ENCODE measurements around the gene QRFP. TPM values are rescaled to one million over a fixed set of nuclear protein-coding genes. Genes with fewer than 3 reads are reported as not detected.

The QRFP gene
- total and polyA plus RNA-seq, 5 donors from 2014 or later, result not detected

DNA sequence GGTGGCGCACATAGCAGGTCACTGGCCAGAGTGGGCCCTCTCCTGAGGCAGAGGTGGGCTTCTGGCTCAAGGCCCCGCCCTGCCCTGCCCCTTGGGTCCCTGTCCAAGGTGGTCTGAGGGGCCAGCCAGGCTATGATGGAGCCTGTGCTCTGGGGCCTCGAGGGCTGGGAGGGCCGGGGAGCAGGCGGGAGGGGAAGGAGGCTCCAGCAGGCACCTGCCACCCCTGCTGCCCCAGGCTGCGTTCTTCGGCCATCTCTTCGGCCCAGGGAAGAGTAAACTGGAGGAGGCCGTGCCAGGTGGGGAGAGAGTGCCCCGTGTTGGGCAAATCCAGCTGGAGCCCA lies 27.8 kb upstream of the QRFP start:
- DNase-seq (no peak), ATAC-seq (ENCODE audit: low read depth in 2 of 2) (no peak)
- Mint-ChIP-seq H3K27ac (no peak overlapping the region), H3K36me3 (no peaks in the 10 kb centered on the region), H3K4me1 (no peaks in the 10 kb centered on the region), H3K4me3 (no peak overlapping the region), H3K9me3 (no peaks in the 10 kb centered on the region), H3K27me3 (no peaks in the 10 kb centered on the region)
- no peaks in the 10 kb centered on the region for H3K4me1 ChIP-seq (ENCODE audit: control insufficient read depth, insufficient read depth, low read length, poor library complexity, severe bottlenecking)
- H3K36me3 ChIP-seq (ENCODE audit: control insufficient read depth, insufficient read depth, low read length), result no peaks in the 10 kb centered on the region
- H3K4me3 ChIP-seq (ENCODE audit: low read depth, low read length), result no peak overlapping the region
- H3K9me3 ChIP-seq (ENCODE audit: control insufficient read depth in 2 of 2, low read length in 2 of 2), result no peaks in the 10 kb centered on the region
- H3K27ac ChIP-seq (ENCODE audit: insufficient read depth, low read length, poor library complexity, severe bottlenecking), result no peak overlapping the region
- no peaks in the 10 kb centered on the region for H3K27me3 ChIP-seq (ENCODE audit: control insufficient read depth, insufficient read depth, low read length)

DNA sequence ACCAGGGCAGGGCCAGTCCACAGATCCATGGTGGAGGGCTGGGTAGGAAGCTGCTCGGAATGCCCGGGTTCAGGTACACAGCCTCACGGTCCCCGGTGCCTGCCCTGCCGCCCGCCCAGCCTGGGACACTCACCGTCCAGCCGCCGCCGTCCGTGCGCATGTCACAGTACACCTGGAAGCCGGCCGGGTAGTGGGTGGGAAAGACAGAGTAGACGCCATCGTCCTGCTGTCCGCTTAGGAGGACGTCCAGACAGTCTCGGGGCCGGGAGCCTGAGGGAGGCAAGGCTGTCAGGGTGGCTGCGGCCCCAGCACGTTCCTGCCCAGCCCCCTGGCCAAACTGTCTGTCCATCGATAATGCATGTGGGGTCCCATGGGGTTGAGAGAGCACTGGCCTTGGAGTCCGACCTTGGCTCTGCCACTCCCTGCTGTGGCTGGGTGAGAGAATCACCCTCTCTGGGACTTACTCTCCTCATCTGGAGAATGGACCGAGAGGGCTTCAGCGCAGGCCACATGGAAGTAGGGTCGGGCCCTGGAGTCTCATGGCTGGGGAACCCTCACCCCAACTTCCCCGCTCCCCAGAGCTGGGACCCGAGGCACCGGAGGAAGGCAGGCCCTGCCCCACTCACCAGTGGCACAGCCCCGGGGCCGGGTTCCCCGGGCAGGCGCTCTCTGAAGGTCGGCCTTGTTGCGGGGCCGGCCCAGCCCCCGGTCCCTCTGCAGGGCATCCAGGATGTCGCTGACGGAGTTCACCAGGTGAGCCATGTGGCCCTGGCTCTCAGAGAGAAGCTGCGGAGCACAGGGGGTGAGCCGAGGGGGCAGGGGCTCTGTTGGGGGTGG lies 27.2 kb upstream of the QRFP start:
- no peaks in the 10 kb centered on the region for H3K9me3 Mint-ChIP-seq

DNA sequence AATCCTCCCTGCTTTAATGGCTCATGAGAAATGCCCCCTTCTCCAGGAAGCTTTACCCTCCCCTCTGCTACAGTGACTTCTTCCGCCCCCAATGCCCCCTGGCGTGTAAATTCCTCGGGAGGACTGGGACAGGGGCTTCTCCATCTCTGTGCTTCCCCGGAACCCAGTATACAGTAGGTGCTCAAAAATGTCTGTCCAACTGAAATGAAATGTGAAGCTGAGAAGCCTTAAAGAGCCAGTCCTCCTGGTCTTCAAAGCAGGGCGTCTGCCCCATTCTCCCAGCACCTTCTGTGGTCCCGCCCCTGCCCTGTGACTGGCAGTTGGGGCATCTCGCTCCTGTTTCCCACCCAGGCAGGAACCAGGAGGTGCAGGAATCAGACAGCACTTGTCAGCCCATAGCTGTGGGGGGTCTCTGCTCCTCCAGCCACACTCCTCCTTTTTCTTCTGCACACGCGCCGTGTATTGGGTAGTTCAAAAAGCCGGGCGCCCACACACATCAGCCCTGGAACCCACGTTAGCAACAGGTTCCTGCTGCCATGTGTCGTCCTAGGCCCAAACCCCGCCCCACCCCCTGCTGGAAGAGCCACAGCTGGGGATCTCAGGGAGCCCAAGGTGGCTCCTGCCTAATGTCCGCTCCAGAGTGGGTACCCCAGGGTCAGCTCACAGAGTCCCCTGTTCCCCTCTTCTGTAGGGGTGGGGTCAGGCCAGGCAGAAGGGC lies 26.4 kb upstream of the QRFP start:
- H3K36me3 ChIP-seq (ENCODE audit: control insufficient read depth, insufficient read depth, low read length), result no peaks in the 10 kb centered on the region
- no peaks in the 10 kb centered on the region for H3K27me3 ChIP-seq (ENCODE audit: control insufficient read depth, insufficient read depth, low read length)
- no peaks in the 10 kb centered on the region for H3K27me3 Mint-ChIP-seq
- no peak overlapping the region for H3K27ac Mint-ChIP-seq
- H3K4me1 ChIP-seq (ENCODE audit: control insufficient read depth, insufficient read depth, low read length, poor library complexity, severe bottlenecking), result no peaks in the 10 kb centered on the region
- H3K9me3 Mint-ChIP-seq, result no peaks in the 10 kb centered on the region
- ATAC-seq (ENCODE audit: low read depth in 2 of 2), result no peak
- no peak for DNase-seq
- H3K4me3 Mint-ChIP-seq, result no peak overlapping the region
- H3K4me1 Mint-ChIP-seq, result no peaks in the 10 kb centered on the region
- no peak overlapping the region for H3K27ac ChIP-seq (ENCODE audit: insufficient read depth, low read length, poor library complexity, severe bottlenecking)
- H3K4me3 ChIP-seq (ENCODE audit: low read depth, low read length), result no peak overlapping the region
- no peaks in the 10 kb centered on the region for H3K36me3 Mint-ChIP-seq
- H3K9me3 ChIP-seq (ENCODE audit: control insufficient read depth in 2 of 2, low read length in 2 of 2), result no peaks in the 10 kb centered on the region

More for the DNA sequence above, 27.2 kb upstream of the QRFP start:
- H3K27ac ChIP-seq (ENCODE audit: insufficient read depth, low read length, poor library complexity, severe bottlenecking), result no peak overlapping the region
- no peaks in the 10 kb centered on the region for H3K36me3 ChIP-seq (ENCODE audit: control insufficient read depth, insufficient read depth, low read length)
- no peaks in the 10 kb centered on the region for H3K4me1 Mint-ChIP-seq
- H3K27ac Mint-ChIP-seq, result no peak overlapping the region
- no peak overlapping the region for H3K4me3 ChIP-seq (ENCODE audit: low read depth, low read length)
- no peaks in the 10 kb centered on the region for H3K27me3 Mint-ChIP-seq
- H3K4me1 ChIP-seq (ENCODE audit: control insufficient read depth, insufficient read depth, low read length, poor library complexity, severe bottlenecking), result no peaks in the 10 kb centered on the region
- H3K27me3 ChIP-seq (ENCODE audit: control insufficient read depth, insufficient read depth, low read length), result no peaks in the 10 kb centered on the region
- ATAC-seq (ENCODE audit: low read depth in 2 of 2) (no peak), DNase-seq (no peak)
- H3K9me3 ChIP-seq (ENCODE audit: control insufficient read depth in 2 of 2, low read length in 2 of 2), result no peaks in the 10 kb centered on the region
- H3K4me3 Mint-ChIP-seq, result no peak overlapping the region
- H3K36me3 Mint-ChIP-seq, result no peaks in the 10 kb centered on the region

DNA sequence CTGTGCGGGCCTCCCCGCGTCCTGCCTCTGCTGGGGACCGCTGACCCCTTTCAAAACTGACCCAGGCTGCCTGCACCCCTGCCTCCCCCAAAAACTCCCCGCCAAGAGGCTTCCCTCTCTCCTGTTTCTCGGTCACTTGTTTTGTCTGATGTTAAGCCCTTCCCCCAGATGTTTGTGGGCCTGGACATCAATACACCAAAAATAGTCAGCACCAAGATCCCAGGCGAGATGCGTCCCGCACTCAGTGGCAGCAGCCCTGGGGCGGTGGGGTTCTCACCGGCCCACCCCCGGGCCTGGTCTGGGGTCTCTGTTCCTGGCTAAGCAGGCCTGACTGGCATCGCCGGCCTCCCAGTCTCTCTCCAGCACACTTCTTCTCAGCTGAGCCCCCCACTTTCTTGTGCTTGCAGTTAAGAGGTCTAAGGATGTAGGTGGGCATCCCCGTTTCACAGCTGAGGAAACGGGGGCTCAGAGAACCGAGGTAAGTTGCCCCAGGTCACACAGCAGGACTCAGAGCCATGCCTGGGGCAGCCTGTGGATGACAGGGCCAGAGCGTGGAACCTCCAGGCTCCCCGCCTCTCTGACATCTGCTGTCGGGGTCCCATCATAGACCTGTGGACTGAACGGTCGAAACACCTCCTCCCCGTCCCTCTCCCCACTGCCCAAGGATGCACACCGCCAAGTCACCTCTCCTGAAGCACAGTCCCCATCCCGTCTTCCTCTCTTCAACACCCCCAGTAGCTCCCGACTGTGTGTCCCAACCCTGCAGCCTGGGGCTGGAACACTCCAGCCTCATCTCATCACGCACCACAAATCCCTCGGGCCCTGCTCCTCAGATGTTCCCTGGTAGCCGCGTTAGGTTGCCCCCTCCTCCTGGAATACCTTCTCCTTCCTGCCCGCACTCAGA lies 25.6 kb upstream of the QRFP start:
- Mint-ChIP-seq H3K9me3 (no peaks in the 10 kb centered on the region), H3K27ac (no peak overlapping the region), H3K4me3 (no peak overlapping the region), H3K36me3 (no peaks in the 10 kb centered on the region), H3K27me3 (no peaks in the 10 kb centered on the region), H3K4me1 (no peaks in the 10 kb centered on the region)
- DNase-seq (no peak), ATAC-seq (ENCODE audit: low read depth in 2 of 2) (no peak)
- Histone ChIP-seq H3K36me3 (ENCODE audit: control insufficient read depth, insufficient read depth, low read length) (no peaks in the 10 kb centered on the region), H3K9me3 (ENCODE audit: control insufficient read depth in 2 of 2, low read length in 2 of 2) (no peaks in the 10 kb centered on the region), H3K4me3 (ENCODE audit: low read depth, low read length) (no peak overlapping the region), H3K27ac (ENCODE audit: insufficient read depth, low read length, poor library complexity, severe bottlenecking) (no peak overlapping the region), H3K27me3 (ENCODE audit: control insufficient read depth, insufficient read depth, low read length) (no peaks in the 10 kb centered on the region), H3K4me1 (ENCODE audit: control insufficient read depth, insufficient read depth, low read length, poor library complexity, severe bottlenecking) (no peaks in the 10 kb centered on the region)

DNA sequence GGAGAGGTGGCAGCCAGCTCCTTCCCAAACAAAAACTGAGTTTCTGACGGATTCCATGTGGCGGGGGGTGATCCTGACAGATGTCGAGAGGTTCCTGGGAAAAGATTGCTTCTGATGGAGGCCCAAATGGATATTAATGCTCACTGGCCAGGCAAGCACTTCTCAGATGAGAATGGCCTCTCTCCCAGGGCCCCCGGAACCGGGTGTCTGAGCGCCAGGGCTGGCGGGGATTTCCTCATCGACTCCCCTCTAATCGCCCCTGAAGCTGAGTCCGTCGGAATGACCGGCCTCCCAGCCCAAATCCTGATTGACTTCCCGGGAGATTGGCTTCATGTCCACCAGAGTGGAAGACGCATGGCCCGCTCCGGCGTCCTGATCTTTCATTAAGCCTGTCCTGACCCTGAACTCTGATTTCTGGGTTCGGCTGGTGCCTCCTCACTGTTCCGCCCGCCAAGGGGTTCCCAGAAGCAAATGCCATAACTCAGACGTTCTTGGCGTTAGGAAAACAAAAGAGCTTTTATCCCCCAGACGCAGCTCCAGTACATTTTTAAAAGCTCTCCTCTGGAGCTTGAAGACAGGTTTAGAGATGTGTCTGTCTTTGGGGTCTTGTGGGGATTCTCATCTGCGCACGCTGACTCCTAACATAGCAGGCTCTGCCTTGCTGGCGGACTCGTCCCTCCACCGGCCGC lies 24.8 kb upstream of the QRFP start:
- Histone ChIP-seq H3K9me3 (ENCODE audit: control insufficient read depth in 2 of 2, low read length in 2 of 2) (no peaks in the 10 kb centered on the region), H3K36me3 (ENCODE audit: control insufficient read depth, insufficient read depth, low read length) (no peaks in the 10 kb centered on the region), H3K4me1 (ENCODE audit: control insufficient read depth, insufficient read depth, low read length, poor library complexity, severe bottlenecking) (no peaks in the 10 kb centered on the region), H3K4me3 (ENCODE audit: low read depth, low read length) (no peak overlapping the region), H3K27me3 (ENCODE audit: control insufficient read depth, insufficient read depth, low read length) (no peaks in the 10 kb centered on the region), H3K27ac (ENCODE audit: insufficient read depth, low read length, poor library complexity, severe bottlenecking) (no peak overlapping the region)
- Mint-ChIP-seq H3K4me3 (no peak overlapping the region), H3K27ac (no peak overlapping the region), H3K9me3 (no peaks in the 10 kb centered on the region), H3K36me3 (no peaks in the 10 kb centered on the region), H3K4me1 (no peaks in the 10 kb centered on the region), H3K27me3 (no peaks in the 10 kb centered on the region)
- DNase-seq (no peak), ATAC-seq (ENCODE audit: low read depth in 2 of 2) (no peak)

DNA sequence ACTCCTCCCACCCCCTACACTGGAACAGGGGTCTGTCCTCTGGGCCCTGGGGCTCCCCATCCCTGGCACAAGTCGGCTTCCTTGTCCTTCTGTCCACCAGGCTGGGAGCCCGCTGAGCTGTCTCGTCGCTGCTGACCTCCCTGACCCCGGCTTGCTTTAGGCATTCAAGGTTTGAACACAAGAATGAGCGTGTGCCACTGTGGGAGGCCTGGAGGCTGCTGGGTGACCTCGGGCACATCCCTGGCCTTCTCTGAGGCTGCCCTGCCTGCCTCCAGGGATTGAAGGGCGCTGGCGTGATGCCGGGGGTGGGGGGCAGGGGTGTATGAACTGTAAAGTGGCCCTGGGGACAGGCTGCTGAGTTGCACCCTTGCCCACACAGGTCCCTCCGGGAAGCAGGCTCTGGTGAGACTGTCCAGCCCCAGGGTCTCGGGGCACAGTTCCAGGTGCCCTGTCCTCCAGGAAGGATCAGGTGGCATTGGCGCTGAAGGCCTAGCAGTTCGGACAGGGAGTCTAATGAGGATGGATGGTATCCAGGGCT lies 24.2 kb upstream of the QRFP start:
- Histone ChIP-seq H3K27me3 (ENCODE audit: control insufficient read depth, insufficient read depth, low read length) (no peaks in the 10 kb centered on the region), H3K4me1 (ENCODE audit: control insufficient read depth, insufficient read depth, low read length, poor library complexity, severe bottlenecking) (no peaks in the 10 kb centered on the region), H3K9me3 (ENCODE audit: control insufficient read depth in 2 of 2, low read length in 2 of 2) (no peaks in the 10 kb centered on the region), H3K36me3 (ENCODE audit: control insufficient read depth, insufficient read depth, low read length) (no peaks in the 10 kb centered on the region), H3K4me3 (ENCODE audit: low read depth, low read length) (no peak overlapping the region), H3K27ac (ENCODE audit: insufficient read depth, low read length, poor library complexity, severe bottlenecking) (no peak overlapping the region)
- Mint-ChIP-seq H3K27ac (no peak overlapping the region), H3K4me3 (no peak overlapping the region), H3K4me1 (no peaks in the 10 kb centered on the region), H3K27me3 (no peaks in the 10 kb centered on the region), H3K9me3 (no peaks in the 10 kb centered on the region), H3K36me3 (no peaks in the 10 kb centered on the region)
- ATAC-seq (ENCODE audit: low read depth in 2 of 2) (no peak), DNase-seq (no peak)

DNA sequence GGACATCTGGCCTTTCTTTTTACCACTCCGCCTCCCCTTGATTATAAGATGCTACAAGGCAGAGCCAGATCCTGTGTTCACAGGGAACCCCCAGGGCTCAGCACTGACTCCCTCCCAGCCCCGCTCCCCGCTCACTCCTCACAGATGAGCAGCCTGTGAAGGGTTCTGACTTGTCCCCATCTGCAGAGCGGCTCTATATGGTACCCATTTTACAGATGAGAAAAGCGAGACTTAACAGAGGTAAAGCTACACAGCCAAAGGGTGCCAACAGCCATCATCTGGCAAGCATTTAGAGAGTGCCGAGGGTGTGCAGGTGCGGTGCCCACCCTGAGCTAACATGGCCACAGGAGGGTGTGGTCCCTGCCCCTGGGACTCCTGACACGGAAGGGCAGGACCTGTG lies 23.6 kb upstream of the QRFP start:
- ATAC-seq (ENCODE audit: low read depth in 2 of 2) (no peak), DNase-seq (no peak)
- H3K27me3 ChIP-seq (ENCODE audit: control insufficient read depth, insufficient read depth, low read length), result no peaks in the 10 kb centered on the region
- H3K27me3 Mint-ChIP-seq, result no peaks in the 10 kb centered on the region
- H3K4me3 ChIP-seq (ENCODE audit: low read depth, low read length), result no peak overlapping the region
- H3K9me3 ChIP-seq (ENCODE audit: control insufficient read depth in 2 of 2, low read length in 2 of 2), result no peaks in the 10 kb centered on the region
- H3K27ac Mint-ChIP-seq, result no peak overlapping the region
- no peak overlapping the region for H3K4me3 Mint-ChIP-seq
- no peaks in the 10 kb centered on the region for H3K9me3 Mint-ChIP-seq
- H3K36me3 ChIP-seq (ENCODE audit: control insufficient read depth, insufficient read depth, low read length), result no peaks in the 10 kb centered on the region
- H3K4me1 Mint-ChIP-seq, result no peaks in the 10 kb centered on the region
- no peak overlapping the region for H3K27ac ChIP-seq (ENCODE audit: insufficient read depth, low read length, poor library complexity, severe bottlenecking)
- no peaks in the 10 kb centered on the region for H3K36me3 Mint-ChIP-seq
- no peaks in the 10 kb centered on the region for H3K4me1 ChIP-seq (ENCODE audit: control insufficient read depth, insufficient read depth, low read length, poor library complexity, severe bottlenecking)
